Ammon's horn (tissue), 1 donor: ENCODE results near the gene ITGAV.

Experiments used
- DNase-seq: peaks from one replicate; pipeline ENCODE4 v3.0.0-alpha.2; 2016; ENCODE audit warnings: low spot score

Gene ITGAV

GRCh38 chr2:186670831-186671230, 81.0 kb downstream of the ITGAV start:
- no peak for DNase-seq

GRCh38 chr2:186675380-186675779, 85.5 kb downstream of the ITGAV start:
- DNase-seq = no peak

- DNase-seq = no peak
Observed at GRCh38 chr2:186683341-186683740, 93.5 kb downstream of the ITGAV start.

GRCh38 chr2:186687807-186688211, 98.0 kb downstream of the ITGAV start:
- DNase-seq = no peak

GRCh38 chr2:186688813-186689212, 99.0 kb downstream of the ITGAV start:
- no peak for DNase-seq

- DNase-seq = no peak
Observed at GRCh38 chr2:186690786-186691185, 100.9 kb downstream of the ITGAV start.

- no peak for DNase-seq
Observed at GRCh38 chr2:186691231-186691630, 101.4 kb downstream of the ITGAV start.

GRCh38 chr2:186691900-186692299, 102.0 kb downstream of the ITGAV start:
- no peak for DNase-seq

GRCh38 chr2:186693446-186693832, 103.6 kb downstream of the ITGAV start:
- no peak for DNase-seq

GRCh38 chr2:186695081-186695756, 105.4 kb downstream of the ITGAV start:
- peak; percentile 63 for DNase-seq

GRCh38 chr2:186696290-186696689, 106.4 kb downstream of the ITGAV start:
- no peak for DNase-seq

GRCh38 chr2:186696804-186697203, 106.9 kb downstream of the ITGAV start:
- DNase-seq = no peak

- DNase-seq = no peak
Observed at GRCh38 chr2:186697536-186697935, 107.7 kb downstream of the ITGAV start.

GRCh38 chr2:186699742-186700141, 109.9 kb downstream of the ITGAV start:
- no peak for DNase-seq

- no peak for DNase-seq
Observed at GRCh38 chr2:186702006-186702405, 112.2 kb downstream of the ITGAV start.

GRCh38 chr2:186702501-186702900, 112.6 kb downstream of the ITGAV start:
- DNase-seq = no peak

GRCh38 chr2:186704897-186705296, 115.0 kb downstream of the ITGAV start:
- DNase-seq = no peak

GRCh38 chr2:186709529-186710450, 119.9 kb downstream of the ITGAV start:
- DNase-seq = no peak

GRCh38 chr2:186713691-186714090, 123.8 kb downstream of the ITGAV start:
- DNase-seq = no peak

GRCh38 chr2:186714611-186715010, 124.8 kb downstream of the ITGAV start:
- no peak for DNase-seq

- no peak for DNase-seq
Observed at GRCh38 chr2:186716004-186716403, 126.1 kb downstream of the ITGAV start.

GRCh38 chr2:186716899-186717298, 127.0 kb downstream of the ITGAV start:
- no peak for DNase-seq

GRCh38 chr2:186717320-186718007, 127.6 kb downstream of the ITGAV start:
- no peak for DNase-seq
